ENCODE results near the gene CSMD2.

The CSMD2 gene

GRCh38 chr1:33608825-33609400 is 556.1 kb downstream of the CSMD2 start:
- Histone ChIP-seq H3K4me2 (ENCODE audit: low read depth, low read length) (no peak overlapping the region), H3F3A (ENCODE audit: insufficient read depth, low read length) (no peaks in the 10 kb centered on the region), H3K27me3 (replicated peaks; ENCODE audit: insufficient read depth, low read length) (peaks cover 53% of the 10 kb centered on the region), H3K9ac (ENCODE audit: low read length) (no peak overlapping the region), H3K27ac (ENCODE audit: low read length) (no peak overlapping the region), H3K36me3 (replicated peaks; ENCODE audit: insufficient read depth, low read length) (no peaks in the 10 kb centered on the region), H3K4me3 (ENCODE audit: low read length) (no peak overlapping the region), H2AFZ (ENCODE audit: low read length) (no peak overlapping the region), H3K9me2 (replicated peaks; ENCODE audit: insufficient read depth, low read length) (no peaks in the 10 kb centered on the region), H3K79me2 (ENCODE audit: low read length) (no peaks in the 10 kb centered on the region), H3K4me1 (ENCODE audit: low read length) (no peaks in the 10 kb centered on the region), H4K20me1 (ENCODE audit: insufficient read depth, low read length) (no peaks in the 10 kb centered on the region), H3K9me3 (replicated peaks; ENCODE audit: insufficient read depth, low read length) (no peaks in the 10 kb centered on the region)
- TF ChIP-seq, protein P1, sequence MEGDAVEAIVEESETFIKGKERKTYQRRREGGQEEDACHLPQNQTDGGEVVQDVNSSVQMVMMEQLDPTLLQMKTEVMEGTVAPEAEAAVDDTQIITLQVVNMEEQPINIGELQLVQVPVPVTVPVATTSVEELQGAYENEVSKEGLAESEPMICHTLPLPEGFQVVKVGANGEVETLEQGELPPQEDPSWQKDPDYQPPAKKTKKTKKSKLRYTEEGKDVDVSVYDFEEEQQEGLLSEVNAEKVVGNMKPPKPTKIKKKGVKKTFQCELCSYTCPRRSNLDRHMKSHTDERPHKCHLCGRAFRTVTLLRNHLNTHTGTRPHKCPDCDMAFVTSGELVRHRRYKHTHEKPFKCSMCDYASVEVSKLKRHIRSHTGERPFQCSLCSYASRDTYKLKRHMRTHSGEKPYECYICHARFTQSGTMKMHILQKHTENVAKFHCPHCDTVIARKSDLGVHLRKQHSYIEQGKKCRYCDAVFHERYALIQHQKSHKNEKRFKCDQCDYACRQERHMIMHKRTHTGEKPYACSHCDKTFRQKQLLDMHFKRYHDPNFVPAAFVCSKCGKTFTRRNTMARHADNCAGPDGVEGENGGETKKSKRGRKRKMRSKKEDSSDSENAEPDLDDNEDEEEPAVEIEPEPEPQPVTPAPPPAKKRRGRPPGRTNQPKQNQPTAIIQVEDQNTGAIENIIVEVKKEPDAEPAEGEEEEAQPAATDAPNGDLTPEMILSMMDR (IDR thresholded peaks at IDR 0.05; ENCODE audit: low read length): no peak
- no peak for TF ChIP-seq EZH2phosphoT487 (IDR thresholded peaks at IDR 0.05; ENCODE audit: low read length)
- no peak for TF ChIP-seq EZH2 (optimal IDR thresholded peaks at IDR 0.05; ENCODE audit: low read depth, low read length)
- DNase-seq: no peak

DNA sequence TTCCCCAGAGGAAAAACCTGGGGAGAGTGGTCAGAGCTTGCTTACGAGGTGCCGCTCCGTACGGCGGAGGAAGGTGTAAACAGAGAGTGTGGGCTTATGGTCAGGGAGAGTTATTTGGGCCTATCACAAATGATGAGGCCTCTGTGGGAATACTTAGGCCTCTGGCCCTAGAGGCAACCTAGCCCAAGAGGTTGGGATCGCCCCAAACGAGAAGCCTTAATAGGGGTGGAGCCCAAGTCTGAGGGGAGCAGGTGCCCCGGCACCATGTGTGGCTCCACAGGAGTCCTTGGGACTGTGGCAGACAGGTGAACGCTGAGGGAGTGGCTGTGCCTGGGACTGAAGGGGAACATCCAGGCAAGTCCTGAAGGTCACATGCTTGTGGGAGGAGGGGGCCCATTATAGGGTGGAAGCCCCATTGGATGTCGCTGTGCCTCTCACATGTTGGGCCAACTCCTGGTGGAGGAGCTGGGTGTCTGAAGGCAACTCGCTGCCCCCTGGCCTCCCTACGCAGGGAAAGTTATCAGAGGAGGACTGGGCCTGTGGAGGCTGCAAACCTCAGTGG is 557.5 kb downstream of the CSMD2 start:
- H3K4me1 ChIP-seq (ENCODE audit: low read length): no peaks in the 10 kb centered on the region
- no peaks in the 10 kb centered on the region for H3K79me2 ChIP-seq (ENCODE audit: low read length)
- H3K4me2 ChIP-seq (ENCODE audit: low read depth, low read length): no peak overlapping the region
- no peak overlapping the region for H3K27ac ChIP-seq (ENCODE audit: low read length)
- H2AFZ ChIP-seq (ENCODE audit: low read length): no peak overlapping the region
- H3K4me3 ChIP-seq (ENCODE audit: low read length): no peak overlapping the region
- H3F3A ChIP-seq (ENCODE audit: insufficient read depth, low read length): no peaks in the 10 kb centered on the region
- H3K9me2 ChIP-seq (replicated peaks; ENCODE audit: insufficient read depth, low read length): no peaks in the 10 kb centered on the region
- H3K36me3 ChIP-seq (replicated peaks; ENCODE audit: insufficient read depth, low read length): no peaks in the 10 kb centered on the region
- H3K27me3 ChIP-seq (replicated peaks; ENCODE audit: insufficient read depth, low read length): peaks cover 50% of the 10 kb centered on the region
- DNase-seq: no peak
- no peak overlapping the region for H3K9ac ChIP-seq (ENCODE audit: low read length)
- H3K9me3 ChIP-seq (replicated peaks; ENCODE audit: insufficient read depth, low read length): no peaks in the 10 kb centered on the region
- TF ChIP-seq, protein P1 (IDR thresholded peaks at IDR 0.05; ENCODE audit: low read length): no peak
- TF ChIP-seq EZH2phosphoT487 (IDR thresholded peaks at IDR 0.05; ENCODE audit: low read length) (no peak), EZH2 (optimal IDR thresholded peaks at IDR 0.05; ENCODE audit: low read depth, low read length) (no peak)
- H4K20me1 ChIP-seq (ENCODE audit: insufficient read depth, low read length): no peaks in the 10 kb centered on the region

- H2AFZ ChIP-seq (ENCODE audit: low read length): no peak overlapping the region
- H3K9me3 ChIP-seq (replicated peaks; ENCODE audit: insufficient read depth, low read length): no peaks in the 10 kb centered on the region
- no peak overlapping the region for H3K27ac ChIP-seq (ENCODE audit: low read length)
- H3K4me2 ChIP-seq (ENCODE audit: low read depth, low read length): no peak overlapping the region
- H4K20me1 ChIP-seq (ENCODE audit: insufficient read depth, low read length): no peaks in the 10 kb centered on the region
- DNase-seq: no peak
- H3K9ac ChIP-seq (ENCODE audit: low read length): no peak overlapping the region
- H3K9me2 ChIP-seq (replicated peaks; ENCODE audit: insufficient read depth, low read length): no peaks in the 10 kb centered on the region
- peaks cover 53% of the 10 kb centered on the region for H3K27me3 ChIP-seq (replicated peaks; ENCODE audit: insufficient read depth, low read length)
- no peaks in the 10 kb centered on the region for H3K79me2 ChIP-seq (ENCODE audit: low read length)
- H3K4me3 ChIP-seq (ENCODE audit: low read length): no peak overlapping the region
- TF ChIP-seq, protein P1 (IDR thresholded peaks at IDR 0.05; ENCODE audit: low read length): no peak
- TF ChIP-seq EZH2phosphoT487 (IDR thresholded peaks at IDR 0.05; ENCODE audit: low read length): no peak
- TF ChIP-seq EZH2 (optimal IDR thresholded peaks at IDR 0.05; ENCODE audit: low read depth, low read length): no peak
- H3F3A ChIP-seq (ENCODE audit: insufficient read depth, low read length): no peaks in the 10 kb centered on the region
- H3K4me1 ChIP-seq (ENCODE audit: low read length): no peaks in the 10 kb centered on the region
- no peaks in the 10 kb centered on the region for H3K36me3 ChIP-seq (replicated peaks; ENCODE audit: insufficient read depth, low read length)
These were observed 558.8 kb downstream of the CSMD2 start for GRCh38 chr1:33606272-33606671.

All from MM.1S (cell line).